Frontal cortex (tissue), 4 donors: Measurements from ENCODE around the gene HOXC13. TPM values are rescaled to one million over a fixed set of nuclear protein-coding genes. Genes with fewer than 3 reads are reported as not detected.

ENCODE experiments used
- DNase-seq, 2 donors: peaks; one replicate each; pipeline ENCODE4 v3.0.0; 2012; ENCODE audit warnings: low spot score in 2 of 2
- FAIRE-seq: peaks from 2 replicates; lab custom pipeline; 2012; peaks lifted over from hg19 to GRCh38; lab: Jason Lieb, UNC
- total RNA-seq: library from RNA; depleted of rRNA; stranded (reverse); fragments of >200 nt; gene quantifications from one replicate; pipeline ENCODE4 v1.2.3, GENCODE V29; 2014
- donor health status: control.
- donor health status: control.
- donor health status: control.

The HOXC13 gene, protein sequence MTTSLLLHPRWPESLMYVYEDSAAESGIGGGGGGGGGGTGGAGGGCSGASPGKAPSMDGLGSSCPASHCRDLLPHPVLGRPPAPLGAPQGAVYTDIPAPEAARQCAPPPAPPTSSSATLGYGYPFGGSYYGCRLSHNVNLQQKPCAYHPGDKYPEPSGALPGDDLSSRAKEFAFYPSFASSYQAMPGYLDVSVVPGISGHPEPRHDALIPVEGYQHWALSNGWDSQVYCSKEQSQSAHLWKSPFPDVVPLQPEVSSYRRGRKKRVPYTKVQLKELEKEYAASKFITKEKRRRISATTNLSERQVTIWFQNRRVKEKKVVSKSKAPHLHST
- total RNA-seq = not detected

DNA sequence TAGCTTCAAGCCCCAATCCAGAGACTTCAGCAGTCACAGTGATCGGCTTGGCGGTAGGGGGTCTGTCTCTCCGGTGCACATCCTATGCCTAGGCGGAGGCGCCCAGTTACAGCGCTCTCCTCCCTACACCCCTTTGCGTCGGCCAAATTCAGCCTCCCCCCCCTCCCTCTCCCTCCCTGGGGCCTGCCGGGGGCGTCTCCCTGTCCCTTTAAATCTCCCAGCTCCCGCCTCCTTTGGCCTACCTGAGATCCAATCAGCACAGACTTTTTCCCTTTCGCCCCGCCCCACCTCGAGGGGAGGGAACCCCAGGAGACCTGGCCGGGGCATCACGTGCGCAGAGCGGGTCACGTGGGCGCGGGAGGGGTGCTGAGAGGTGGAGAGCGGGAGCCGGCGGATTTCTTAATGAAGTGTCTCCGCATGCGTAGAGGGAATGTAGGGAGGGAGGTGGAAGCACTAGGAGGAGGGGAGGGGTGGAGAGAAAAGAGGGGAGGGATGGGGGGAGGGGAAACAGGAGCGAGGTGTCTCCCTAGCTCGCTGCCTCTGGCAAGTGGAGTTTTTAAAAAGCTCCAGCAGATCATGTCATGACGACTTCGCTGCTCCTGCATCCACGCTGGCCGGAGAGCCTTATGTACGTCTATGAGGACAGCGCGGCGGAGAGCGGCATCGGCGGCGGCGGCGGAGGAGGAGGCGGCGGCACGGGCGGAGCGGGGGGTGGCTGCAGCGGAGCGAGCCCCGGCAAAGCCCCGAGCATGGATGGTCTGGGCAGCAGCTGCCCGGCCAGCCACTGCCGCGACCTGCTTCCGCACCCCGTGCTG lies at the start of gene HOXC13:
HOXC13 (plus strand) TSS at position 506 of the 815 bp plus-strand sequence; CDS start at position 582, 76 bp downstream.
- DNase-seq (no peak), FAIRE-seq (no peak)

DNA sequence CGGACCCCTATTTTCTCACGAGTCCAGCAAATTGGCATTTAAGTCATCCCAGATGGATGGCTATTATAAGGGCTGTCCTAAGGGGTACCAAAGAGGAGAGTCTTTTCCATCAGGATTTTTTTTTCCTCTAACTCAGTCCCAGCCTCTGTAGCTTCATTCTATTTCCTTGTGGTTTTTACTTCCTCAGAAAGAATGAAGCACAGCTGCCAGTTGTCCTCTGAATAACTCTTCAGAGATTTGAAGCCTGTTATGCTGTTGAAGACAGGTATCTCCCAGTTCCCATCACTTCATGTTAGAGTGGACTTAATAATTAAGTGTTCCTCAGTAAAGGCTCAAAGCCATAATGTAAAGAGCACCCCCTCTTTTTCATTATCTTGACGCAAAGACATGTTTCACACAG lies 48.5 kb upstream of the HOXC13 start:
- FAIRE-seq = no peak
- DNase-seq = no peak

DNA sequence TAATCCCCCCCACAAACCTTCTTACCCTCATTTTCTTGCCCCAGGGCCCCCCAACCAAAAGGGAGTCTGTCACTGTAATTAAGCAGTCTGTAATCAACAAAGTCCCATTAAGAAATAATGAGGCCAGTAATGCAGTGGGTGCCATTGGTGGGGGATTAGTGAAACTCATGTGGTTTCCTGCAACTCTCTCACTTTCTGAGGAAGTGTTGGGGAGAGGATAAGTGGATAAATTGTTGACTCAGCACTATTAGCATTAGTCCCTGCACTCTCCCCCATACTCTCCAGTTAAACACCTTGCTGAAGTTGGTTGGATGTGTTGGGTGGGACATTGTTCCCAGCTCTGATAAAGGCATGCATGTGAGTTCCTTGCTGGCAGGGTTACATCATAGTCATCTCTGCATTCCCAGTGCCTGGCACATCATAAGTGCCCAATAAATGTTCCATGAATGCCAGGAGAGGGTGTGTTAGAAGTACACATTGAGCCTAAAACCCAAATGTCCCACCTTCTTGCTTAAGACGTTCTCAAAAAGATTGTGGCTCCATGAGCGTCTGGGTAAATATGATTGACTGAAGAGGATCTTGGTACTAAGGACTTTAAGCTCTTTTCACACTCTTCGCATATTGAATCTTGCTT lies 45.8 kb upstream of the HOXC13 start:
- no peak for FAIRE-seq

DNA sequence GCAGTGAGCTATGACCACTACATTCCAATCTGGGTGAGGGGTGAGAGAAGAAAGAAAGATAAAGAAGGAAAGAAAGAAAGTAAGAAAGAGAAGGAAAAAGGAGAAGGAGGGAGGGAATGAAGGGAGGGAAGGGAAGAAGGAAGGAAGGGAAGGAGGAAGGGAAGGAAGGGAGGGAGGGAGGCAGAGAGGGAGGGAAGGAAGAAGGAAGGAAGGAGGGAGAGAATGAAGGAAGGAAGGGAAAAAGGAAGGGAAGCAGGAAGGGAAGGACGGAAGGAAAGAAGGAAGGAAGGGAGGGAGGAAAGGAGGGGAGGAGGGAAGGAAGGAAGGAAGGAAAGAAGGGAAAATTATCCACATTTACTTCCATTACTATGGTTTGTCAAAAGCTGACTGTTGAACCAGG lies 39.4 kb upstream of the HOXC13 start:
- FAIRE-seq (no peak), DNase-seq (no peak)

More for the DNA sequence above, 45.8 kb upstream of the HOXC13 start:
- DNase-seq = no peak

DNA sequence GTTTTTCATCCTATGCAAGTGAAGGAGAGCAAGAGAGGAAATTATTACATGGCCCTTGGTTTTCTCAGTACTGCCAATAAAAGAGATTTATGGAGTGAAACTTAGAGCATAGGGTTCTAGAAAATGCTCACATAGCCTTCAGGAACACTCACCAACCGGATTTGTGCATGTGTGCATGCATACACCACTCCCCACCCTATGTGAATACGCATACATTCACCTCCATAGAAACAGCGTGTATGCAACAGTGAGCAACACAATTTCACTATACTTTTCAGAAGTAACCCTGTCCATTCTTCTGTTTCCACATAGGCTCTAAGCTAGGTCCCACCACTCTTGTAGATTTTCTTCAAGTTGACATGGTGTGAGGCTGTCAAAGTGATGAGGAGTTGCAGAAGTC lies 31.5 kb upstream of the HOXC13 start:
- FAIRE-seq = no peak
- DNase-seq = no peak

DNA sequence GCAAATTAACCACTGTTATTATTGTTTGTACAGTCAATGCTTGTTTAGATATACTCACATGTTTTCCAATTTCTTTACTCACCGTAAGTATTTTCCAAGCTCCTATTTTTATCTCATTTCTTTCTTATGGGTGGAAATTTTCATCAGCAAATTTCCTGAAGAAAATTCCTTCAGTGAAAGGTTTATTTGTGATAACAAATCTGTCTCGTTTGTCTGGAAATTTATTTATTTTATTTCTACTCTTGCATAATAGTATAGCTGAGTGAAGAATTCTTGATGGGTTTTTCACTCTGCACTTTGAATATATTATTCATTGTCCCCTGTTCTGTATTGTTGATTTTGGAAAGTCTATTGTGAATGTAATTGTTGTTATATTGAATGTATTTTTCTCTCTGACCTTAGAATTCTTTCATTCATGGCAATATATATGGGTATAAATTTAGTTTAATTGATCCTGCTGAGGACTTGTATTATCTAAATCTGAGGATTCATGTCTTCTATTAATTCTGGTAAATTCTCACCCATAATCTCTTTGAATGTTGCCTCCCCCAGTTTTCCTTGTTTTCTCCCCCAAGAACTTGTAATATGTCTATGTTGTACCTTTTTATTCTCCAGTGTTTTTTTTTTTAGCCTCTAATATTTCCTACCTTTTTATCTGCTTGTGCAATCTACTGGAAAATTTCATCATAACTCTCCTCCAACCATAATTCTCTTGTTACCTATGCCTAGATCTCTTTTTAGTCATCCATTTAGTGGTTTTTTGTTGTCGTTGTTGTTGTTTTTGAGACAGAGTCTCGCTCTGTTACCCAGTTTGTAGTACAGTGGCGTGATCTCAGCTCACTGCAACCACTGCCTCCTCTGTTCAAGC lies 21.6 kb upstream of the HOXC13 start:
- FAIRE-seq = no peak
- no peak for DNase-seq

DNA sequence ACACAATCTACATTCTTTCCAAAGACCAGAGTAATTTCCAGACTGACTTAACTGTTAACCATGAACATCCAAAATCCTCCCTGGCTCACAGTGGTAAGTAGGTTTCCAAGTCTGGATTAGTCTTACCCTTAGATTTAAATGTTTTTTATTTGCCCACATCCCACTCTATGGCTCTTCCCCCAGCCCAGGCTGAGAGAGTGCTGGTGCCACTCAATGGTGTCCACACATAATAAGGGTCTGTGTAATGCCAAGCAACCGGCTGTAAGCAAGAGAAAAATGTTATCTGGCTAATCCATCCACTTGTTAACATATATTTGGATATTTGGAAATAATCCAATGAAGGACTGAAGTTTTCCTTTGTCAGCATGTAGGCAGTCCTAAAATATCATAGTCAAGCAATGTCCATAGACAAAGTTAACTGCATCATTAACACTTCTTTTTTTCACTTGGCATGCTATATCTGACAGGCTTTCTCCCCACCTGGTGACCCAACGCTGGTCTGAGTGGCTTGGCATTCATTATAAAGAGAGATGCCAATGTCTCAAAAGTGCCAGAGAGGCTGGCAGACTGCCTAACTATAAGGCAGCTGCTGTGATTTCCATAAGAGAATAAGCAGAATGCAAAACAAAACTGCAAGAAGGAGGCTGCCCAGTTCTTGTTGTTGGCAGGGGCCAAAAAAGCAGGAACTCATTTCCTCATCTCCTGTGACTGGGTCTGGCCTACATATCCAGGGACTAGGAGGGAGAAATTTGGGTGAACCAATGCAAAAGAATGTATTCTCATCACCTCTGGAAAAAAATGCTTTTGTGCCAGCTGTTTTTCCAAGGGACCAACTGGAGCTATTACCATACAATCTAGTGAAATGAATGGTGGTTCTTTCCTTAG lies 13.9 kb upstream of the HOXC13 start:
- no peak for DNase-seq
- FAIRE-seq = no peak

DNA sequence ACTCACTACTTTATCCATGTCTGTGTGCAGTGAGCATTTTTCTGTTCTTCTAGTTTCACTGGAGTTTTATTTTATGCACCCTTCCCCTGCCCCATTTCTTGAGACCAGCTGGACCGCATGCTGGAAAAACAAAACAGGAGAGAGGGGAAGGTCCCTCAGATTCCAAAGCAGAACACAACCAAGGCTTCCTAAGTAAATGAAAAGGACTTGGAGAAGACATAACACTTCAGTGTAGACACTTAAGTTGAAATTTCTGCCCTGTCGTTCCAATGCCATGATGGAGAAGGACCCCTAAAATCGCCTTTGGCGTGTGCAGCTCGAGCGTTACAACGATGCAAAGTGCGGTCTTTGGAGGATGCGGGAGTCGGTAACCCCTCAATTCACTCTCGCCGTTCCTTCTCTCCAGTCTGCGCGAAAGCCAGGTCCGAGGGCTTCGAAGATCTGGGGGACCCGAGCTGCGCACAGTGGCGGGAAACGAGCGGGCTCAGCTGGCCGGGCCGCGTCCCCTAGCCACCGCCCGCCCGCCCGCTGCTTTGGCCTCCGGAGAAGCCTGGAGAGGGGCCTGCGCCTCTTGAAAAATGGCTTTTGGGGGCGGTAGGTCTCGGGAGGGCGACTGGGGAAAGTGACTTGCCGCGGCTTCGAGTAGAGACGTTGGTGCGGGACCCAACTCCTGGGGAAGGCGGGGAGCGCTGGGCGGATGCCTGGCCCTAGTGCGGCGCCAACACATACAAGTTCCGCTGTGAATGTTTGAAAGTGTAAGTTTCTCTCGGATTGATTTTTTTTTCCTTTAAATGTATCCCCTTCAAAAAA lies 11.2 kb upstream of the HOXC13 start:
- FAIRE-seq = no peak
- no peak for DNase-seq

DNA sequence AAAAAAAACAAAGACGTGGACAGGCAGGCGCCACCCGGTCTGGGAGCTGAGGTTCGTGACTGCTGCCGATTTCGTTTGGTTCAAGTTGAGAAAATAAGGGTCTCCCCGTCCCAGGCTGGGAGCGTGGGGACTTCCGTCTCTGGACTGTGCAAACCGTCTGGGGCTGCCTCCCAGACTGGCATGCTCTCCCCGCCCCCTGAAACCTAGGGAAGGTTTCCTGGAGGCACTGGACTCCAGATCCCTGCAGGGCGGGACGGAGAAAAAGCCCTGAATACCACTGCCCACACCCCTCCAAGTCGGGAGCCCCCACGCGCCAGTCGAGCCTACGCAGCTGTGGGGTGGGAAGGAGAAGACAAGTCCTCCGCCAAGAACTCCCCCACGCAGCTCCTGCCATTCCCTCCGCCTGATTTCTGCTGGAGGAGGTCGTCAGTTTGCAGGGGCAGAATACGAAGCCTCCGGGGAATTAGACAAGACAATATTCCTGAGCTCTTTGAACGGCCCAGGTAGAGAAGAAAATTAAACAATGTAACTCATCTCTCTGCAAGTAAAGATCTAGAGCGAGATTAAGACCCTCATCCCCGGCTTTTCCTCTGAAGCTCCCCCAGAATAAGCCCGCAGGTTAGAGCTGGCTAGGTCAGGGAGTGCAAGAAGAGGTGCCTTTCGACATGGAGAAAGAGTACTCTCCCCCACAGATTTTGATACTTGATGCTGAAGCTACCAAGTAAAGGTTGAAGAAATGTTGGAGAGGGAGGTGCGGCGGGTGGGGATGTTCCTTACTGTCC lies 10.4 kb upstream of the HOXC13 start:
- no peak for DNase-seq
- no peak for FAIRE-seq

DNA sequence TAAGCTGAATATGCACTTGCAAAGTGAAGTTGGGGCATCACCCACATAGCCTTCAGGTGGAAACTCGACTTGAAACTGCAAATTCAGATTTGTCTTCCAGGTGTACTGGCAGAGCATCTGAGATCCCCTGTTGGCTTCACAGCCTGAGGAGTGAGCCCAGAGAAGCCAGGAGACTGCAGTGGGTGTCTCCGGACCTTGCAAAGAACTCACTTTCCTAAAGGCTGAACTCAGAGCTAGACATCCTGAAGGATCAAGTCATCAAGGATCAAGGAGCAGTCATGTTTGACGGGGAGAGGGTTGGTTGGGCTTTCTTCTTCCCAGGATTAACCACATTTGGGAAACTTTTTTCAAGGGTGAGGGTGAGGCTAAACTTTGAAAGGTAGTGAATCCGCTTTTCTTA lies 9.1 kb upstream of the HOXC13 start:
- DNase-seq (no peak), FAIRE-seq (no peak)

DNA sequence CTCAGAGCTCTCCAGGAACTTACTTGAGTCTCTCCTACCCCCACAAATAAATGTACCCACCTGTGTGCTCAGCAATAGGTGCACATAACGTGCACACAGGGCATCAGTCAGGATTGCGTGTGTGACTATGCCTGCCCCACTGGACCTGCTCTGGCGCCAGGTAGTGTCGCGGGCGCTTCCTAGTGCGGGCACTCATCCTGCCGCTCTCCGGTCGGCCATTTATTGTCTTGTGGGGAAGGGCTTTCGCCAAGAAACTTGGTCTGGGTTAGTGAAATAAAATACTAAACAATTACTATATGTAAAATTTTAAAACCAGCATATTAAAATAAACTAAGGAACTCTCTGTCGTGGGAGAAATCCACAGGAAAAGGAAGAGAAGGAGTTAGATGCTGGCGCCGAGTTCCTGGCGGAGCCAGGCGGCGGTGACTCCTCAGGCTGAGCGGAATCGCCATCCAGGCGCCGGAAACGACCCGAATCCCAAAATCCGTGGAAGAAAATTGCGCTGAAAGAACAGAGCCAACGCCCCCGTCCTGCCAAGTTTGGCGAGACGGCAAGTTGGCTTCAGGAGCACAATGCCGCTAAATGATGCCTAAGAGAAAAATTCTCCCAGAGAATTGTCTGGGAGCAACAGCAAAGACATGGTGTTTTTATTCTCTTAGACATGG lies 7.9 kb upstream of the HOXC13 start:
- DNase-seq (no peak), FAIRE-seq (no peak)

DNA sequence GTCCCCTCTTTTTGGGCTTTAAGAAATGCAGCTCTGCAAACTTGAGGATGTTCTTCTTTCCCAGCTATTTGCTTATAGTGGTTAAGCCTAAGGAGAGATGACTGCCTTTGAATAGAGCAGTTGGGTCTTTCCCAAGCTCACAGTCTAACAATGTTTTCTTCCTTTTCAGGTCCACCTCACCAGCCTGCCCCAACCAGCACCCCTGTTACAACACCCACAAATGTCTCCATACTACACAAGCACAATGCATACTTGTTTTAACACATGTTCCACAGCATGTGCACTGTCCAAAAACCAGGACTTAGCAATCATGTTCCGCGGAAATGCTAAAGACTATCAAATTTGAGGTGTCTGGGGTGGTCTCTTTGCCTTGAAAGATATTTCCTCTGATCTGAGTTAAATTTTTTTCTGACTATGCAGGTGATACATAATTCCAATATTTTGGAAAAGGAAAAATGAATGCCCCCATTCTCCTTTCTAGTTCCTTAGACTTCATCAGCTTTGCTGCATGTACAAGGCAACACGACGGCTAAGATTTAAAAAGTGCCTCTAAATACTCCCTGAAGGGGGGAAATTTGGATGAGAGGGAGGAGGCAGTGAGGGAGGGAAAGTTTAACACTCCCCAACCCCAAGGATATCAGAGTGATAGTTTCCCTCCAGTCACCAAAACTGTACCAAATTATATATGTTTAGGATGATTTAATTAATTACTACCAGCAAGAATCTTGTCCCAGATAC lies 6.6 kb upstream of the HOXC13 start:
- no peak for FAIRE-seq

DNA sequence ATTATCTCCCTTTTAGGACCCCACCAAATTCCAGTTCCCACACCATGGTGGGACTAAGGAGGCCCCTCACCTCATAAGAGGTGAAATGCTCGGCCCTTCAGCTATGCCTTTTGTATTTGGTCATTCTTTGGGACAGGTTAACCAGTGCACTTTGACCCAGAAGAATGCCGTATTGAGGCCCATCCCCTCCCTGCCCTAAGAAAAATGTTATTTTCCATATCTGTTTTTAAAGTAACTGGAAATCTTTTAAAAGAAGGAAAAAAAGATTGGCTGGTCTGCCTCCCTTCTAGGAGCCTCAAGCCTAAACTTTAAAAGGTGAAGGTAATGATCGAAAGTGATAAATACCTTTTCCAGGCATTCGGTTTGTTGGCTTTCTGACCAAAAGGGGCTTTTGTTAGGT lies 5.7 kb upstream of the HOXC13 start:
- DNase-seq (no peak), FAIRE-seq (no peak)

More for the DNA sequence above, 6.6 kb upstream of the HOXC13 start:
- no peak for DNase-seq

DNA sequence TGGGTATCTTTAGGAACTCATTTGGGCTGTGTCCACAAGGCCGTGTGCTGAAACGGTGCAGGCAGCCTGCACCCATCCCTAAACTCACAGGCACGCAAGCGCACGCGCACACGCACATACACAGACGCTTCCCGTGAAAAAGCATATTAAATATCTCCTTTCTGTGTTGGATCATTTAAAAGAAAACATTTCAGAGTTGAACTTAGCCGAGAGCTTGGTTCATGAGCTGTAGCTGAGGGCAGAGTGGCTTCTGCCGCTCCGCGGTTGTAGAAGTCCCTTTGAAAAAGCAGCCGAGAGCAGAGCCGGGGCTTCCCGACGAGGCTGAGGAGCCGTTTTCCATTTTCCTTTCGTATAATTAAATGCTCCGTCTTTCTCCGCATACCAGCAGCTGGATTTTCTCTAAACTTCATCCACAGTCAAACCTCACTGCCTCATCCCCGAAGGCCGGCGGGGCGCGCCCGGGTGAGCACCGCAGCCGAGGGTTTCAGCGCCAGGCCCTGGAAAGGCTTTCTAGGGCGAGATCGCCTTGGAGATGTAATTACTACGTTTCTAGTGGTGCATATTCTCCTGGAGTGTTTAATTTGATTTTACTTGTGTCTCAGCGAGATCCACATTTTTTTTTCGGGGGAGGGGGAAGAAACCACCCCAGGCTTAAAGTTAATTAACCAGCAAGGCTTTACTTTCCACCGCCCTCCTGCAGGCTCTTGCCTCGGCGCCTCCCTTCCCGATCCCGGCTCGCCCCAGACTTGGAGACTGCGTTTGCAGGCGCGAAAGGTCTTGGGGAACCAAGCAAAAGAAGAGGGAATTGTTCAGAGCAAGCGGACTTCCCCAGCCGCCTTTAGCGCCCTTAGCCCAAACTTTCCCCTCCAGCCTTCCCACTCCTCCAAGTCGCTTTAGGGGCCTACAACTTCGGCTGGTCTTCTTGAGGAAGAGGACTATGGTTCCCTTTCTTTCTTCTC lies 3.0 kb upstream of the HOXC13 start:
- FAIRE-seq (no peak), DNase-seq (no peak)

DNA sequence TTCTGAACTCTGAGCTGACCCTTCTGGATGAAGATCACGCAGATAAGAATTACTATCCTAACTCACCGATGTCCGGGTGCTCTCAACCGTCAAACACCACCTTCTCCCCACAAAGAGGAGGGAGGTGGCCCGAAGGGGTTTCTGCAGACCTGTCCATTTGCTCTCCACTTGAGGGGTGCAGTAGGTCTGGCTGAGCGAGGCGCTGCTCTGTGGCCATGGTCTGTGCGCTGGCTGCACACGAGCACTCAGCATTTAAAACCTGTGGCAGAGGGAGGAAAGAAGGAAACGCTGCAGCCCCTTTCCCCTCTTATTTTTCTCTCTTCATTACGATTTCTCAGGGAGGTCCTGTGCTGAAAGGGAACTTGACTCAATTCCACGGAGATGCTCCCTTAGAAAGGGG lies 1.5 kb upstream of the HOXC13 start:
- DNase-seq (no peak), FAIRE-seq (no peak)
